GM13976 (cell line): ENCODE data around the gene CASP8.

Source experiments
- DNase-seq: peaks from one replicate; pipeline ENCODE4 v3.0.0; 2012; ENCODE audit warnings: low spot score
- CTCF ChIP-seq: IDR thresholded peaks from 2 replicates; pipeline ENCODE4 v1.5.1; 2012; ENCODE audit warnings: borderline replicate concordance, mild to moderate bottlenecking; ENCODE audit not compliant: insufficient read depth; ENCODE audit errors: extremely low read depth, missing control alignments, control extremely low read depth
- in situ Hi-C: fragments of 300-500 bp; cut with MboI; formaldehyde crosslinking; loops from one replicate; pipeline ENCODE4 v1.12.0; 2022; ENCODE audit warnings: low sequenced_read_pairs, mixed read lengths, inconsistent platforms; ENCODE audit not compliant: unreplicated experiment

The CASP8 gene

GRCh38 chr2:201266629-201267028 is 6.3 kb downstream of the CASP8 start:
- DNase-seq = no peak
- no peak for TF ChIP-seq CTCF
- in situ Hi-C loops = no loop called here

- no peak for TF ChIP-seq CTCF
- in situ Hi-C loops = no loop called here
- DNase-seq = no peak
Observed at GRCh38 chr2:201267278-201268030, 7.1 kb downstream of the CASP8 start.

GRCh38 chr2:201269764-201270163 is 9.4 kb downstream of the CASP8 start:
- in situ Hi-C loops = no loop called here
- no peak for TF ChIP-seq CTCF
- no peak for DNase-seq

- no peak for TF ChIP-seq CTCF
- DNase-seq = no peak
- in situ Hi-C loops = no loop called here
Observed at GRCh38 chr2:201270293-201271001, 10.1 kb downstream of the CASP8 start.

GRCh38 chr2:201271917-201272316 is 11.6 kb downstream of the CASP8 start:
- DNase-seq = no peak
- TF ChIP-seq CTCF = no peak
- in situ Hi-C loops = no loop called here

- in situ Hi-C loops = no loop called here
- no peak for DNase-seq
- TF ChIP-seq CTCF = no peak
Observed at GRCh38 chr2:201273330-201273983, 13.1 kb downstream of the CASP8 start.
